ENCODE measurements around the gene RPS18. TPM values are rescaled to one million over a fixed set of nuclear protein-coding genes. Genes with fewer than 3 reads are reported as not detected.

The RPS18 gene
- total and polyA plus RNA-seq, 9 of the 15 experiments (the other 6 are each of a cell fraction or from before 2014, with no cell fraction given): 5,023 to 17,516 (median 8,131) TPM

DNA sequence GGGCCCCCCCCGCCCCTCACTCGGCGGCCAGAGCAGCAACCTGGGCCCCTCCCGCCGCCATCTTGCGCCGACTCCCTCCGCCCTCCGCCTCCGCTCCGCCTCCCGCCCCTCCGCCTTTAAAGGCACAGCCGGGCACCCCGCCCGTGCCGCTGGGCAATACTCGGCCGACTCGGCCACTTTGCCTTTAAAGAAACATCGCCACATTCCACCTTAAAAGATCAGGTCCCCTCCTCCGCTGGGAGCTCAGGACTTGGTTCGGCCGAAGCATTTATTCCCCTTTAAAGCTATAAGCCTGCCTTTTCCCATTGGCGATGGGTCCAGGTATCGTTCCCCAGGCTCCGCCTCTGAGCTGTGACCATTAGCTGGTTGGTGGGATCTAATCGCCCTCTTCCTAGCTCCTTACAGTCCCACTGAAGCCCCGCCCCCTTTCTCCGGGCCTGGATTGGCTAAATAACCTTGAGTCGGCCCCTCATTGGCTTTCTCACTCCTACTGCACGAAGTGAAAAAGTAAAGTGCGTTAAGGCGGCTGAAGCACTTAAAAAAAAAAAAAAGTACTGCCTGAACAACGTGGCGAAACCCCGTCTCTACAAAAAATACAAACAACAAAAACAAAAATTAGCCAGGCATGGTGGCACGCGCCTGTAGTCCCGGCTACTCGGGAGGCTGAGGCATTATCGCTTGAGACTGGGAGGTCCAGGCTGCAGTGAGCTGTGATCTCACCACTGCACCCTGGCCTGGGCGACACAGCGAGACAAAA, 46.0 kb downstream of the RPS18 start, which contains the start of gene ZBTB22 (continued):
- TF ChIP-seq MYC (IDR thresholded peaks at IDR 0.05; ENCODE audit: low read depth, low read length): no peak; the same call in 1 of the 2 replicates
- TF ChIP-seq MYC (CRISPR knock-in tag; IDR thresholded peaks at IDR 0.05; ENCODE audit: borderline replicate concordance, low read depth): no peak
- TF ChIP-seq SPI1 (IDR thresholded peaks at IDR 0.05; ENCODE audit: borderline replicate concordance, low read depth, low read length): no peak
- peak; percentile 62 for TF ChIP-seq RBFOX2 (IDR thresholded peaks at IDR 0.05; ENCODE audit: low read depth, low read length)
- TF ChIP-seq ZBTB49 (CRISPR knock-in tag; IDR thresholded peaks at IDR 0.05; ENCODE audit: borderline replicate concordance): no peak
- peak; percentile 85; the same call in 1 of the 2 replicates for TF ChIP-seq HDAC2 (IDR thresholded peaks at IDR 0.05)
- TF ChIP-seq ZNF586 (CRISPR knock-in tag; conservative IDR thresholded peaks at IDR 0.05): no peak
- TF ChIP-seq NRF1 (conservative IDR thresholded peaks at IDR 0.05 in 1 of 2, IDR thresholded peaks at IDR 0.05 in 1 of 2): peak; percentile 62 to 75
- TF ChIP-seq SREBF2 (CRISPR knock-in tag; IDR thresholded peaks at IDR 0.05): no peak
- peak; percentile 64; the same call in 1 of the 2 replicates for TF ChIP-seq EP400 (IDR thresholded peaks at IDR 0.05)
- no peak for TF ChIP-seq ZC3H8 (IDR thresholded peaks at IDR 0.05)
- peak; percentile 43; the same call in 1 of the 2 replicates for TF ChIP-seq LEF1 (IDR thresholded peaks at IDR 0.05)
- no peak for TF ChIP-seq SLC30A9 (CRISPR knock-in tag; IDR thresholded peaks at IDR 0.05)
- TF ChIP-seq ATF6 (CRISPR knock-in tag; IDR thresholded peaks at IDR 0.05): no peak
- no peak for TF ChIP-seq ZNF518B (CRISPR knock-in tag; IDR thresholded peaks at IDR 0.05)
- TF ChIP-seq NCOA6 (IDR thresholded peaks at IDR 0.05): no peak
- TF ChIP-seq STAT6 (CRISPR knock-in tag; IDR thresholded peaks at IDR 0.05): peak; percentile 69; the same call in 1 of the 2 replicates

All from K562 (cell line).